ENCODE measurements around the gene HDAC4.
"Not testable (repeated sequence)": the region's sequence is repeated elsewhere in the genome, so short reads cannot be mapped to it uniquely, and the experiment has no call there.

Gene HDAC4

GRCh38 chr2:239042046-239042445, 358.8 kb downstream of the HDAC4 start:
- H3K4me3 ChIP-seq (ENCODE audit: low read depth, low read length): no peak overlapping the region
- DNase-seq (ENCODE audit: low read depth): no peak
- no peak for TF ChIP-seq CTCF (IDR thresholded peaks at IDR 0.05; ENCODE audit: insufficient read depth, low read depth, low read length, missing control alignments)

GRCh38 chr2:239041062-239041461, 359.8 kb downstream of the HDAC4 start:
- no peak overlapping the region for H3K4me3 ChIP-seq (ENCODE audit: low read depth, low read length)
- DNase-seq (ENCODE audit: low read depth): no peak
- no peak for TF ChIP-seq CTCF (IDR thresholded peaks at IDR 0.05; ENCODE audit: insufficient read depth, low read depth, low read length, missing control alignments)

- H3K4me3 ChIP-seq (ENCODE audit: low read depth, low read length): no peak overlapping the region
- no peak for DNase-seq (ENCODE audit: low read depth)
- no peak for TF ChIP-seq CTCF (IDR thresholded peaks at IDR 0.05; ENCODE audit: insufficient read depth, low read depth, low read length, missing control alignments)
Observed at GRCh38 chr2:239040152-239040761, 360.6 kb downstream of the HDAC4 start.

- no peak for DNase-seq (ENCODE audit: low read depth)
- TF ChIP-seq CTCF (IDR thresholded peaks at IDR 0.05; ENCODE audit: insufficient read depth, low read depth, low read length, missing control alignments): no peak
Observed at GRCh38 chr2:239039479-239039861, 361.4 kb downstream of the HDAC4 start.

GRCh38 chr2:239038773-239039478, 361.9 kb downstream of the HDAC4 start:
- no peak for TF ChIP-seq CTCF (IDR thresholded peaks at IDR 0.05; ENCODE audit: insufficient read depth, low read depth, low read length, missing control alignments)
- H3K4me3 ChIP-seq (ENCODE audit: low read depth, low read length): no peak overlapping the region
- no peak for DNase-seq (ENCODE audit: low read depth)

More at GRCh38 chr2:239039479-239039861, 361.4 kb downstream of the HDAC4 start:
- no peak overlapping the region for H3K4me3 ChIP-seq (ENCODE audit: low read depth, low read length)

- DNase-seq (ENCODE audit: low read depth); H3K4me3 ChIP-seq (ENCODE audit: low read depth, low read length): not testable (repeated sequence)
Observed at GRCh38 chr2:239038284-239038683, 362.5 kb downstream of the HDAC4 start.

GRCh38 chr2:239037559-239037910, 363.3 kb downstream of the HDAC4 start:
- DNase-seq (ENCODE audit: low read depth): no peak
- TF ChIP-seq CTCF (IDR thresholded peaks at IDR 0.05; ENCODE audit: insufficient read depth, low read depth, low read length, missing control alignments): no peak
- no peak overlapping the region for H3K4me3 ChIP-seq (ENCODE audit: low read depth, low read length)

Measured in GM12865 (cell line).